PFSK-1 (cell line): ENCODE measurements around the gene ITGA7.

Source experiments
- FOXP2 ChIP-seq: optimal IDR thresholded peaks from 2 replicates; pipeline ENCODE3; 2011; ENCODE audit warnings: borderline replicate concordance, control low read depth, inconsistent platforms; ENCODE audit not compliant: insufficient read depth; ENCODE audit errors: extremely low read length, extremely low read depth
- POLR2AphosphoS5 ChIP-seq: IDR thresholded peaks from 2 replicates; pipeline ENCODE4 v1.6.1; 2012; ENCODE audit warnings: low read depth, mild to moderate bottlenecking, control low read depth, low read length, moderate library complexity
- SIN3A ChIP-seq: IDR thresholded peaks from 2 replicates; pipeline ENCODE4 v1.6.1; 2012; ENCODE audit warnings: mild to moderate bottlenecking, low read length, moderate library complexity, borderline replicate concordance; ENCODE audit not compliant: insufficient read depth
- TAF1 ChIP-seq: IDR thresholded peaks from 2 replicates; pipeline ENCODE4 v1.6.1; 2012; ENCODE audit warnings: low read length, control low read depth, borderline replicate concordance; ENCODE audit not compliant: insufficient read depth
- TF ChIP-seq, protein P1 (sequence below), 2 experiments: IDR thresholded peaks; 2 replicates each; pipeline versions ENCODE4 v1.6.1 to v1.8.0; 2011 to 2012; ENCODE audit warnings: low read depth in 2 of 2, low read length in 2 of 2, control low read depth in 1 of 2, inconsistent platforms in 1 of 2, mild to moderate bottlenecking in 1 of 2, moderate library complexity in 1 of 2; ENCODE audit not compliant: insufficient read depth in 1 of 2

ITGA7 gene

DNA sequence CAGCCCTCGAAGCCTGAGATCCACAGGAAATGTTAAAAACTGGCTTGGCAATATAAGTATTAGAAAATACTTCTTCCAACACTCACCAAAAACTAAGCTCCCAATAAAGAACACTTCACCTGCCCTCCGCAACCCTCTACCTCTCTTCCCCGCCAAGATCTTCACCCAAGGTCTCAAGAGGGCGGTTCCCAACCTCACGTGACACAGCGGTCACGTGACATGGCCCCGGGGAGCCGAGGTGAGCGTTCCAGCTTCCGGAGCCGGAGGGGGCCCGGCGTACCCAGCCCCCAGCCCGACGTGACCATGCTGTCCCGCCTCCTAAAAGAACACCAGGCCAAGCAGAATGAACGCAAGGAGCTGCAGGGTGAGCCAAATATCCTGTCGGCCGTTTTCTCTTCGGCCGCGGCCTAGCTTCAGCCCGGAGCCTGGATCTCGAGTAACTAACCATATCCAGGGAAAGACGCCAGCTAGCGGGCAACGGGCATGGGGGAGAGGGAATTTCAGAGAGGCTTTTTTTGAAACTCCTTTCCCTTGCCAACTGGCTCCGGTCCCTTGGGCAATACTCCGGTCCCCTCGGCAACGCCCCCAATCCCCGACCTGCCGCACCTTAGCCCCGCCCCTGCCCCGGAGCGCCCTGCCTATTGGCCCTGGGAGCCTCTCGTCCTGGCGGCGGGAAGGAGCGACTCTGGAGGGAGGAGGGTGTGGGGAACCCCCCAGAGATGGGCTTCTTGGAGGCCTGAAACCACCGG, 8.3 kb upstream of the ITGA7 start, which contains the start of gene BLOC1S1:
Gene BLOC1S1 (plus strand): TSS at position 214 of the 749 bp plus-strand sequence. CDS start 6 bp downstream, at position 220.
- TF ChIP-seq, protein P1, sequence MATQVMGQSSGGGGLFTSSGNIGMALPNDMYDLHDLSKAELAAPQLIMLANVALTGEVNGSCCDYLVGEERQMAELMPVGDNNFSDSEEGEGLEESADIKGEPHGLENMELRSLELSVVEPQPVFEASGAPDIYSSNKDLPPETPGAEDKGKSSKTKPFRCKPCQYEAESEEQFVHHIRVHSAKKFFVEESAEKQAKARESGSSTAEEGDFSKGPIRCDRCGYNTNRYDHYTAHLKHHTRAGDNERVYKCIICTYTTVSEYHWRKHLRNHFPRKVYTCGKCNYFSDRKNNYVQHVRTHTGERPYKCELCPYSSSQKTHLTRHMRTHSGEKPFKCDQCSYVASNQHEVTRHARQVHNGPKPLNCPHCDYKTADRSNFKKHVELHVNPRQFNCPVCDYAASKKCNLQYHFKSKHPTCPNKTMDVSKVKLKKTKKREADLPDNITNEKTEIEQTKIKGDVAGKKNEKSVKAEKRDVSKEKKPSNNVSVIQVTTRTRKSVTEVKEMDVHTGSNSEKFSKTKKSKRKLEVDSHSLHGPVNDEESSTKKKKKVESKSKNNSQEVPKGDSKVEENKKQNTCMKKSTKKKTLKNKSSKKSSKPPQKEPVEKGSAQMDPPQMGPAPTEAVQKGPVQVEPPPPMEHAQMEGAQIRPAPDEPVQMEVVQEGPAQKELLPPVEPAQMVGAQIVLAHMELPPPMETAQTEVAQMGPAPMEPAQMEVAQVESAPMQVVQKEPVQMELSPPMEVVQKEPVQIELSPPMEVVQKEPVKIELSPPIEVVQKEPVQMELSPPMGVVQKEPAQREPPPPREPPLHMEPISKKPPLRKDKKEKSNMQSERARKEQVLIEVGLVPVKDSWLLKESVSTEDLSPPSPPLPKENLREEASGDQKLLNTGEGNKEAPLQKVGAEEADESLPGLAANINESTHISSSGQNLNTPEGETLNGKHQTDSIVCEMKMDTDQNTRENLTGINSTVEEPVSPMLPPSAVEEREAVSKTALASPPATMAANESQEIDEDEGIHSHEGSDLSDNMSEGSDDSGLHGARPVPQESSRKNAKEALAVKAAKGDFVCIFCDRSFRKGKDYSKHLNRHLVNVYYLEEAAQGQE (IDR thresholded peaks at IDR 0.05; ENCODE audit: insufficient read depth in 1 of 2, low read depth in 2 of 2, low read length in 2 of 2): no peak
- TF ChIP-seq TAF1 (0 out of 2 replicates have a peak, but pooled peaks have one; percentile 16), POLR2AphosphoS5 (peak; percentile 60; the same call in 1 of the 2 replicates), SIN3A (peak; percentile 93; the same call in 1 of the 2 replicates), FOXP2 (peak; percentile 50)

DNA sequence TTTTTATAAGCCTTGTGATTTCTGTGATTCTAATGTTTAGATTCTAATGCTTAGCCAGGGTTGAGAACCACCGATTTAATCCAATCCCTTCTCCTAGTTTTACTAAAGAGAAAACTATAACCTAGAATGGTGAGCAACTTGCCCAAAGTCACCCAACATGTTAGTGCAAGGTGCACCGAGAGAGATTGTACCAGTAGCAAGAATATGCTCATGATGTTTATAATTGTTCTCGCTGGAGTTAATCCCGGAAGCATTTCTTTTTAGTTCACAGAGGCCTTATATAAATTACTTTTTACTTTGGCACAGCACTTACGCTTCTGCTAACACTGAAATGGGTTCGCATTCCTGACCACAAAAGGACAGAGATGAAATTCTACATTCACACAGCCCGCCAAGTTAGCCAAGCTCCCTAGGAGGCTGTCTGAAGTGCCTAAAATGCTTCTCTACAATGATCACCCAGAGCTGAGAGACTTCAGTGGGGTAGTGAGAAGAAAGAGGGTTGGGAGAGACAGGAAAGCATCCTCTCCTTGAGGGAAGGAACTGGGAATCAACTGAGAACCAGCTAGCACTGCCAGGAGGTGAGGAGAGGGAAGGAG, 7.6 kb upstream of the ITGA7 start:
- no peak for TF ChIP-seq FOXP2
- no peak for TF ChIP-seq SIN3A
- no peak for TF ChIP-seq POLR2AphosphoS5
- TF ChIP-seq, protein P1 (IDR thresholded peaks at IDR 0.05; ENCODE audit: insufficient read depth in 1 of 2, low read depth in 2 of 2, low read length in 2 of 2): no peak
- no peak for TF ChIP-seq TAF1

DNA sequence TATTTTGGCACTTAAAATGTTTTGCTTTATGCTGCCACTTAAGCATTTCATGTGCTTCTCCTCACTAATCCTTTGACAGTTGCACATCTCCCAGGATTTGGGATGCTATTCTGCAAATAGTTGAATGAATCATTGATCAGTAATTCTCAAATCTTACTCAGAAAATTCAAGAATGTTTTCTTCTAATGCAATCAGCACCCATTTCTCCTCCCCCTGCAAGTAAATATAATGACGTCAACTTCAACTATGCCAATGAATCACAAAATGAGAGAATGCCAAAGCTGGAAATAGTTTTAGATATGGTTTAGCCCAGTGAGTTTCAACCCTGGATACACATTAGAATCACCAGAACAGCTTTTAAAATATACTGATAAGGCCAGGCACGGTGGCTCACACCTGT, 6.0 kb upstream of the ITGA7 start:
- no peak for TF ChIP-seq TAF1
- TF ChIP-seq FOXP2: no peak
- TF ChIP-seq, protein P1 (IDR thresholded peaks at IDR 0.05; ENCODE audit: insufficient read depth in 1 of 2, low read depth in 2 of 2, low read length in 2 of 2): no peak
- no peak for TF ChIP-seq POLR2AphosphoS5

DNA sequence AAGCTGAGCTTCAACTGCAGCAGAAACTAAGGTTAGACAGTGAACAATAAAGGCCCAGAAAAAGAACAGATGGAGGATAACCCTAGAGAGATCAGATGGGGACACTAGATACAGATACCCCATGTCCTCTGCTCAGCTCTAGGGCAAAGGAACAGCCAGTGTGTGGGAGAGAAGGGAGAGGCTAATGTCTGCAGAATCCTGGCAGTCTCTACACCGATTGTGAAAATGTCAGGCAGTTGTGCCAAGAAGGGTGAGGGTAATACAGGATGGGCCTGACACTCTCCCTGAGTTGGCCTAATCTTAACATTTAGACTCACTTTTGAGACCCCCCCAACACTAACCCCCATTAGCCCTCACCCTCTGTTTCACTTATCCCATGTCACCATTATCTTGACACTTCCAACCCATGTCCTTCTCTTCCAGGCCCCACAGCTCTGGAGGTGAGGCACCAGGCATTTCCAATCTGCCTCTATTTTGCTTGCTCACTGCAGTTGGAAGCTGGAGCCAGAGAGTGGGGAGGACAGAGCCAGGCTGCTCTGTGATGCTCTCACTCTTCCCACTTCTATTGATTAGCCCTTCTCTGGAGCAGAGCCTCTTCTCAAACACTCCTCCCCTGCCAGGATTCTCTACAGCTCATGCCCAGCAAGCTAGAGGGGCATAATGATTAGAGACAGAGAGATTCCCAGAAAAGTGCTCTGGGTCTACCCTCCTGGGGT, 5.2 kb upstream of the ITGA7 start:
- TF ChIP-seq, protein P1 (IDR thresholded peaks at IDR 0.05; ENCODE audit: insufficient read depth in 1 of 2, low read depth in 2 of 2, low read length in 2 of 2): no peak
- TF ChIP-seq SIN3A (no peak), TAF1 (no peak), POLR2AphosphoS5 (no peak), FOXP2 (no peak)
